Gastrocnemius medialis (tissue), 4 donors: Measurements from ENCODE around the gene RAB43.

Source experiments
- CTCF ChIP-seq, 5 experiments: fragments of 450-650 bp in 3 of 5; fragments of 200-600 bp in 2 of 5; sonication (generic) in 2 of 5; IDR thresholded peaks in 4 of 5; conservative IDR thresholded peaks in 1 of 5; 1 replicate in 4 of 5; 2 replicates in 1 of 5; pipeline ENCODE4 v1.5.1; 2016 to 2019; ENCODE audit warnings: antibody characterized with exemption in 5 of 5, mild to moderate bottlenecking in 3 of 5, moderate library complexity in 3 of 5
- POLR2A ChIP-seq, 2 donors: fragments of 450-650 bp; IDR thresholded peaks; one replicate each; pipeline ENCODE4 v1.6.1; 2017; ENCODE audit warnings: antibody characterized with exemption in 2 of 2, mild to moderate bottlenecking in 2 of 2, moderate library complexity in 2 of 2

DNA sequence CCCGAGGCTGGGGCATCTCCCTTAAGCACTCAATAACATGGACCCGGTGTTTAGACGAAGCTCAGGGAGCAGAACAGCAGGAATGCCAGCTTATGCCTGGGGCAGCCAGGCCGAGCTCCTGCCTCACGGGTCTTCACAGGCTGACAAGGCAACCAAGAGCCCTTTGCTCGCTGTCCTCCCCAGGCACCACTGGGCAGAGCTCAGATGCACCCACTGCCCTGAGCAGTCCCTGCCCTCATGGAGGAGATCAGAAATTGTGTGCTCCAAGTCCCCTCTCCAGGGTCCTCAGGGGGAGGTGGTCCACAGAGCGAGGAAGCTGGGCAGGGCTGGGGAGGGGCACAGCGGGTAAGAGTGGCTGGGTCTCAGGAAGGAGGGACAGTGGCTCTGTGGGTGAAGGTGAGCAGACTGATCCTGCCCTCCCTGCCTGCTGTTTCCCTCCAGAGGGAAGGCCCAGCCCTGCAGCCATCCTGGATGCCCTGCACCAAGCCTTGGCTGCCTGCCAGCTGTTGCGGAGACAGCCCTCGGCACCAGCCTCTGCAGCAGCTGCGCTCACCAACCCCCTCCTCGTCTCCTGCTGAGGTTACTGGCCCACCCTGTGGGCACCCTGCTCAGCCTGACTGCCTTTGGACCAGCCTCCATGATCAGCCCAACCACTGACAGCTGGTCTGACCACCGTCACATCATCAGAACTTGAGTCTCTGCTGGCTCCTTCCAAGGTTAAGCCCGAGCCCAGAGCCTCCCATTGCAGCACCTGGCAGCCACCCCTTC, 82.1 kb downstream of the RAB43 start:
- TF ChIP-seq POLR2A (IDR thresholded peaks at IDR 0.05) (no peak), CTCF (IDR thresholded peaks at IDR 0.05 in 4 of 5, conservative IDR thresholded peaks at IDR 0.05 in 1 of 5) (no peak)
